Activated naive CD8-positive, alpha-beta T cell treated with anti-CD3 and anti-CD28 coated beads, Interleukin-2, amount 50 U/mL, for 24 hours (primary cell): ENCODE data around the gene HINT3.

Experiments used
- ATAC-seq: fragments of 150-1000 bp; cut with Tn5 transposase; one replicate; pipeline ENCODE4 v1.10.0; 2021
- DNase-seq: peaks from one replicate; pipeline ENCODE4 v3.0.0; 2021
- H3K27ac Mint-ChIP-seq: one replicate; pipeline ENCODE4 v1.8.0; 2021; ENCODE audit warnings: mild to moderate bottlenecking, mixed read lengths
- H3K27me3 Mint-ChIP-seq: one replicate; pipeline ENCODE4 v1.8.0; 2021; ENCODE audit warnings: mixed read lengths
- H3K36me3 Mint-ChIP-seq: one replicate; pipeline ENCODE4 v1.8.0; 2021; ENCODE audit warnings: low read depth, mixed read lengths
- H3K4me1 Mint-ChIP-seq: one replicate; pipeline ENCODE4 v1.8.0; 2021; ENCODE audit warnings: mixed read lengths
- H3K4me3 Mint-ChIP-seq: one replicate; pipeline ENCODE4 v1.8.0; 2021; ENCODE audit warnings: mild to moderate bottlenecking, moderate library complexity, mixed read lengths
- H3K9me3 Mint-ChIP-seq: one replicate; pipeline ENCODE4 v1.8.0; 2021; ENCODE audit warnings: mixed read lengths

Gene HINT3

DNA sequence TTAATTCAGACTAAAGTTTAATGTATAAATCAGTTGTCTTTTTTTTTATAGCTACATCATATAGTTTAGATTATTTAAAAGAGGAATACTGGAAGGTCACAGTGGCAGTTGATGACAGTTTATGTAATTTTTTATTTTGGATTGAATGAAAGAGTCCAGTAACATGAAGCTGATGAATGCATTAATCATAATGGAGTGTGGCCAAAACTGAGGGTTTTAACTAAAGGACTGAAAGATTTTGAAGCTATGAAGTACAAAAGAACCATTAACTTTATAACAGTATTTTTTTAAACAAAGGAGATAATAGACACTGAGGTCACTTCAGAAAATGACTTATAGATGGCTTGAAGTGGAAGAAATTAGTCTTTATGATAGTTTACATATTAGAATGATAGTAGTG lies 71.0 kb downstream of the HINT3 start:
- Mint-ChIP-seq H3K4me1 (no peaks in the 10 kb centered on the region), H3K27me3 (no peaks in the 10 kb centered on the region), H3K4me3 (no peak overlapping the region), H3K36me3 (peaks cover 40% of the 10 kb centered on the region), H3K9me3 (no peaks in the 10 kb centered on the region), H3K27ac (no peak overlapping the region)
- no peak for ATAC-seq
- DNase-seq: no peak
